Caki2 (cell line): Measurements from ENCODE around the gene MRPS16. TPM values are rescaled to one million over a fixed set of nuclear protein-coding genes. Genes with fewer than 3 reads are reported as not detected.
"Not testable (repeated sequence)": the region's sequence is repeated elsewhere in the genome, so short reads cannot be mapped to it uniquely, and the experiment has no call there.

ENCODE experiments used
- DNase-seq: peaks from one replicate; pipeline ENCODE4 v3.0.0-alpha.2; 2015; ENCODE audit warnings: low read depth
- in situ Hi-C: cut with HindIII; loops from 2 replicates; pipeline ENCODE4 v1.10.0; 2016; ENCODE audit warnings: low sequenced_read_pairs, low pct_unique_long_range_greater_than_20kb, mixed read lengths
- total RNA-seq: library from RNA; depleted of rRNA; stranded (reverse); fragments of >200 nt; shearing (Covaris generic); gene quantifications from 2 replicates; pipeline ENCODE4 v1.2.3, GENCODE V29; 2014; ENCODE audit warnings: low replicate concordance; rRNA removed

MRPS16 gene
- 67.5 and 86.6 TPM in 2 replicates for total RNA-seq

- in situ Hi-C loops = no loop called here
- peak; percentile 96 for DNase-seq
Observed at GRCh38 chr10:73252445-73253224, at the start of gene MRPS16. Gene MRPS16, minus strand, starts transcription at chr10:73252644. Its CDS starts 162 bp downstream, at chr10:73252482.

- in situ Hi-C loops = no loop called here
- no peak for DNase-seq
Observed at GRCh38 chr10:73296946-73297345, 44.5 kb upstream of the MRPS16 start.

GRCh38 chr10:73293461-73293860 lies 41.0 kb upstream of the MRPS16 start:
- no peak for DNase-seq
- in situ Hi-C loops = no loop called here

GRCh38 chr10:73289958-73290357 lies 37.5 kb upstream of the MRPS16 start:
- in situ Hi-C loops = no loop called here
- no peak for DNase-seq

GRCh38 chr10:73287441-73287840 lies 35.0 kb upstream of the MRPS16 start:
- in situ Hi-C loops = no loop called here
- DNase-seq = no peak

GRCh38 chr10:73281097-73281496 lies 28.7 kb upstream of the MRPS16 start:
- in situ Hi-C loops = no loop called here
- DNase-seq = no peak

GRCh38 chr10:73264423-73264822 lies 12.0 kb upstream of the MRPS16 start:
- in situ Hi-C loops = no loop called here
- no peak for DNase-seq

GRCh38 chr10:73263693-73264347 lies 11.4 kb upstream of the MRPS16 start:
- in situ Hi-C loops = no loop called here
- DNase-seq = peak; percentile 53

- in situ Hi-C loops = no loop called here
- DNase-seq = no peak
Observed at GRCh38 chr10:73262880-73263555, 10.6 kb upstream of the MRPS16 start.

GRCh38 chr10:73262105-73262730 lies 9.8 kb upstream of the MRPS16 start:
- in situ Hi-C loops = no loop called here
- DNase-seq = peak; percentile 63

- in situ Hi-C loops = no loop called here
- DNase-seq = no peak
Observed at GRCh38 chr10:73261362-73261995, 9.0 kb upstream of the MRPS16 start.

- DNase-seq, in situ Hi-C loops: not testable (repeated sequence)
Observed at GRCh38 chr10:73258612-73259011, 6.2 kb upstream of the MRPS16 start.

- in situ Hi-C loops = no loop called here
- DNase-seq = peak; percentile 35
Observed at GRCh38 chr10:73253225-73253555, 746 bp upstream of the MRPS16 start.

GRCh38 chr10:73251683-73252444 lies 580 bp downstream of the MRPS16 start:
- in situ Hi-C loops = no loop called here
- no peak for DNase-seq

- in situ Hi-C loops = no loop called here
- DNase-seq = no peak
Observed at GRCh38 chr10:73248259-73248724, 4.2 kb downstream of the MRPS16 start.

GRCh38 chr10:73247509-73248258 lies 4.8 kb downstream of the MRPS16 start:
- in situ Hi-C loops = no loop called here
- no peak for DNase-seq
